ENCODE data around the gene NAGPA.

The NAGPA gene

GRCh38 chr16:4976611-4977145, 57.1 kb downstream of the NAGPA start:
- H3K4me3 ChIP-seq (replicated peaks; ENCODE audit: low read depth, low read length), result no peak overlapping the region
- no peak for DNase-seq (ENCODE audit: low read depth)
- no peak for TF ChIP-seq CTCF (IDR thresholded peaks at IDR 0.05; ENCODE audit: low read length, missing control alignments)

- no peak overlapping the region for H3K4me3 ChIP-seq (replicated peaks; ENCODE audit: low read depth, low read length)
- TF ChIP-seq CTCF (IDR thresholded peaks at IDR 0.05; ENCODE audit: low read length, missing control alignments), result no peak
- no peak for DNase-seq (ENCODE audit: low read depth)
Observed at GRCh38 chr16:4976079-4976478, 57.7 kb downstream of the NAGPA start.

Measured in fibroblast of pulmonary artery (primary cell).